Peyer's patch (tissue), 4 donors: Measurements from ENCODE around the gene ENAM.

Source experiments
- CTCF ChIP-seq, 6 experiments: fragments of 450-650 bp in 4 of 6; fragments of 200-600 bp in 2 of 6; sonication (generic) in 1 of 6; IDR thresholded peaks; one replicate each; pipeline ENCODE4 v1.5.1; 2017 to 2019; ENCODE audit warnings: antibody characterized with exemption in 6 of 6, mild to moderate bottlenecking in 3 of 6, moderate library complexity in 1 of 6
- POLR2A ChIP-seq, 2 donors: fragments of 450-650 bp; IDR thresholded peaks; one replicate each; pipeline ENCODE4 v1.5.1; 2017; ENCODE audit warnings: antibody characterized with exemption in 2 of 2, mild to moderate bottlenecking in 2 of 2, moderate library complexity in 2 of 2

- TF ChIP-seq CTCF (IDR thresholded peaks at IDR 0.05) (no peak), POLR2A (IDR thresholded peaks at IDR 0.05) (no peak)
Observed at GRCh38 chr4:70671091-70671490, 42.5 kb downstream of the ENAM start.
